ENCODE data around the gene CALHM5. TPM values are rescaled to one million over a fixed set of nuclear protein-coding genes. Genes with fewer than 3 reads are reported as not detected.

The CALHM5 gene
- total RNA-seq, 2 donors from 2014 or later: 0.32 to 1.8 TPM

- H3K4me1 ChIP-seq (replicated peaks): no peaks in the 10 kb centered on the region
- H3K36me3 ChIP-seq: no peaks in the 10 kb centered on the region
- no peaks in the 10 kb centered on the region for H3K9me3 ChIP-seq
- no peak overlapping the region for H3K27ac ChIP-seq
- TF ChIP-seq POLR2AphosphoS5 (IDR thresholded peaks at IDR 0.05) (no peak), POLR2A (IDR thresholded peaks at IDR 0.05) (no peak)
- TF ChIP-seq, protein P1, sequence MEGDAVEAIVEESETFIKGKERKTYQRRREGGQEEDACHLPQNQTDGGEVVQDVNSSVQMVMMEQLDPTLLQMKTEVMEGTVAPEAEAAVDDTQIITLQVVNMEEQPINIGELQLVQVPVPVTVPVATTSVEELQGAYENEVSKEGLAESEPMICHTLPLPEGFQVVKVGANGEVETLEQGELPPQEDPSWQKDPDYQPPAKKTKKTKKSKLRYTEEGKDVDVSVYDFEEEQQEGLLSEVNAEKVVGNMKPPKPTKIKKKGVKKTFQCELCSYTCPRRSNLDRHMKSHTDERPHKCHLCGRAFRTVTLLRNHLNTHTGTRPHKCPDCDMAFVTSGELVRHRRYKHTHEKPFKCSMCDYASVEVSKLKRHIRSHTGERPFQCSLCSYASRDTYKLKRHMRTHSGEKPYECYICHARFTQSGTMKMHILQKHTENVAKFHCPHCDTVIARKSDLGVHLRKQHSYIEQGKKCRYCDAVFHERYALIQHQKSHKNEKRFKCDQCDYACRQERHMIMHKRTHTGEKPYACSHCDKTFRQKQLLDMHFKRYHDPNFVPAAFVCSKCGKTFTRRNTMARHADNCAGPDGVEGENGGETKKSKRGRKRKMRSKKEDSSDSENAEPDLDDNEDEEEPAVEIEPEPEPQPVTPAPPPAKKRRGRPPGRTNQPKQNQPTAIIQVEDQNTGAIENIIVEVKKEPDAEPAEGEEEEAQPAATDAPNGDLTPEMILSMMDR (IDR thresholded peaks at IDR 0.05): no peak
- H3K27me3 ChIP-seq (replicated peaks; ENCODE audit: insufficient read depth): no peaks in the 10 kb centered on the region
- no peak for DNase-seq (ENCODE audit: low spot score)
- no peak overlapping the region for H3K4me3 ChIP-seq
- intact Hi-C loops (cut with DNase I): no loop called here
Measured at GRCh38 chr6:116508527-116508926, 2.9 kb upstream of the CALHM5 start.

DNA sequence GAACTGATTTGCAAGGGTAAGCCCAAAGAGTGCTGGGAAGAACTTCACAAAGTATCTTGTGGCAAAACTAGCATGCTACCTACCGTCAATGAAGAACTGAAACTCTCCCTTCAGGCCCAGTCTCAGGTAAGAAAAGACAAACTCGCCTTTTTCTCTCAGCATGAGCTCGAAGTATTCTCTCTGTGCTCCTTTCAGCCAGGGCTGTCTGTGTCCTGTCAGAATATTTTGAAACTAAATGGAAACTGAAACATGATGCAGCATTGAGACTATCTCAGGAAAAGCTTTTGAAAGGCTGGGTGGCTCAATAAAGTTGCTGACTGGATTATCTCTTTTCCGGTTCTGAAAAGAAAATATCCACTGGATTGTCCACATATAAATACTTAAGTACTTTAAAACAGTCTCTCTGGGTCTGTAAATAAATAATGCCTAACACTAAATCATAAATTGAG, 696 bp downstream of the CALHM5 start:
- intact Hi-C loops (cut with DNase I): loop anchor here (5.0 to 10.0 kb wide), 2 partner anchors 53 to 235 kb away; partner anchors contain the start of gene TSPYL1
- Histone ChIP-seq H3K9me3 (no peaks in the 10 kb centered on the region), H3K4me3 (peak overlapping the region; percentile 11 to 18), H3K27ac (peak overlapping the region; percentile 51 to 67), H3K27me3 (replicated peaks; ENCODE audit: insufficient read depth) (no peaks in the 10 kb centered on the region), H3K36me3 (no peaks in the 10 kb centered on the region), H3K4me1 (replicated peaks) (no peaks in the 10 kb centered on the region)
- WGBS: 36% methylated on average over 4 of the region's 4 CpGs
- no peak for TF ChIP-seq POLR2AphosphoS5 (IDR thresholded peaks at IDR 0.05)
- DNase-seq (ENCODE audit: low spot score): no peak

- Histone ChIP-seq H3K9me3 (no peaks in the 10 kb centered on the region), H3K4me3 (no peak overlapping the region), H3K27ac (no peak overlapping the region), H3K27me3 (replicated peaks; ENCODE audit: insufficient read depth) (no peaks in the 10 kb centered on the region), H3K4me1 (replicated peaks) (no peaks in the 10 kb centered on the region), H3K36me3 (no peaks in the 10 kb centered on the region)
- DNase-seq (ENCODE audit: low spot score): no peak
- intact Hi-C loops (cut with DNase I): loop anchor here (5.0 to 10.0 kb wide), 2 partner anchors 52 to 235 kb away; partner anchors contain the start of gene TSPYL1
- TF ChIP-seq, protein P1 (IDR thresholded peaks at IDR 0.05): no peak
- no peak for TF ChIP-seq POLR2A (IDR thresholded peaks at IDR 0.05)
- TF ChIP-seq POLR2AphosphoS5 (IDR thresholded peaks at IDR 0.05): no peak
Measured at GRCh38 chr6:116512734-116513133, 1.3 kb downstream of the CALHM5 start.

- intact Hi-C loops (cut with DNase I): loop anchor here (5.0 to 10.0 kb wide), 2 partner anchors 51 to 236 kb away; partner anchors contain the start of gene TSPYL1
- no peak overlapping the region for H3K27ac ChIP-seq
- no peaks in the 10 kb centered on the region for H3K36me3 ChIP-seq
- 98% methylated on average over 2 of the region's 2 CpGs for WGBS
- no peak for DNase-seq (ENCODE audit: low spot score)
- no peaks in the 10 kb centered on the region for H3K4me1 ChIP-seq (replicated peaks)
- no peak overlapping the region for H3K4me3 ChIP-seq
- no peaks in the 10 kb centered on the region for H3K9me3 ChIP-seq
- TF ChIP-seq POLR2AphosphoS5 (IDR thresholded peaks at IDR 0.05) (no peak), POLR2A (IDR thresholded peaks at IDR 0.05) (no peak)
- TF ChIP-seq, protein P1 (IDR thresholded peaks at IDR 0.05): no peak
- H3K27me3 ChIP-seq (replicated peaks; ENCODE audit: insufficient read depth): no peaks in the 10 kb centered on the region
Measured at GRCh38 chr6:116513224-116513875, 1.9 kb downstream of the CALHM5 start.

GRCh38 chr6:116514111-116514510, 2.7 kb downstream of the CALHM5 start:
- H3K4me3 ChIP-seq: no peak overlapping the region
- DNase-seq (ENCODE audit: low spot score): no peak
- no peaks in the 10 kb centered on the region for H3K9me3 ChIP-seq
- intact Hi-C loops (cut with DNase I): loop anchor here (5.0 to 10.0 kb wide), 2 partner anchors 51 to 237 kb away; partner anchors contain the start of gene TSPYL1
- TF ChIP-seq, protein P1 (IDR thresholded peaks at IDR 0.05): no peak
- TF ChIP-seq POLR2A (IDR thresholded peaks at IDR 0.05) (no peak), POLR2AphosphoS5 (IDR thresholded peaks at IDR 0.05) (no peak)
- H3K4me1 ChIP-seq (replicated peaks): no peaks in the 10 kb centered on the region
- WGBS: 87% methylated on average over 4 of the region's 4 CpGs
- H3K27ac ChIP-seq: no peak overlapping the region
- H3K27me3 ChIP-seq (replicated peaks; ENCODE audit: insufficient read depth): no peaks in the 10 kb centered on the region
- no peaks in the 10 kb centered on the region for H3K36me3 ChIP-seq
